HG03575 (cell line): ENCODE data around the gene DYNC2H1.

ENCODE experiments used
- ATAC-seq: cut with Tn5 transposase; IDR thresholded peaks from one replicate; pipeline ENCODE4 v1.9.1; 2021; ENCODE audit not compliant: unreplicated experiment, insufficient number of reproducible peaks, low FRiP score; ENCODE audit errors: extremely low read depth

DYNC2H1 gene

GRCh38 chr11:103491777-103492176 lies 382.6 kb downstream of the DYNC2H1 start:
- no peak for ATAC-seq

GRCh38 chr11:103494491-103494890 lies 385.3 kb downstream of the DYNC2H1 start:
- ATAC-seq: no peak

GRCh38 chr11:103497268-103497667 lies 388.0 kb downstream of the DYNC2H1 start:
- ATAC-seq: no peak

- no peak for ATAC-seq
Observed at GRCh38 chr11:103499710-103500340, 390.6 kb downstream of the DYNC2H1 start.

- no peak for ATAC-seq
Observed at GRCh38 chr11:103515283-103515682, 406.1 kb downstream of the DYNC2H1 start.

GRCh38 chr11:103520792-103521191 lies 411.6 kb downstream of the DYNC2H1 start:
- no peak for ATAC-seq

- ATAC-seq: no peak
Observed at GRCh38 chr11:103525069-103525468, 415.8 kb downstream of the DYNC2H1 start.

- no peak for ATAC-seq
Observed at GRCh38 chr11:103528046-103528445, 418.8 kb downstream of the DYNC2H1 start.

GRCh38 chr11:103528596-103528995 lies 419.4 kb downstream of the DYNC2H1 start:
- no peak for ATAC-seq

GRCh38 chr11:103529181-103529684 lies 420.0 kb downstream of the DYNC2H1 start:
- ATAC-seq: no peak
